Measurements from ENCODE around the gene NNT.
"Not testable (repeated sequence)": the region's sequence is repeated elsewhere in the genome, so short reads cannot be mapped to it uniquely, and the experiment has no call there.

Gene NNT

GRCh38 chr5:43583724-43584123 lies 19.3 kb upstream of the NNT start:
- no peak for DNase-seq

- no peak for DNase-seq
Measured at GRCh38 chr5:43584166-43584699, 18.7 kb upstream of the NNT start.

- DNase-seq: no peak
Measured at GRCh38 chr5:43588842-43589241, 14.1 kb upstream of the NNT start.

GRCh38 chr5:43589310-43589709 lies 13.7 kb upstream of the NNT start:
- no peak for DNase-seq

GRCh38 chr5:43590700-43591099 lies 12.3 kb upstream of the NNT start:
- no peak for DNase-seq

- no peak for DNase-seq
Measured at GRCh38 chr5:43592363-43592762, 10.6 kb upstream of the NNT start.

- not testable (repeated sequence) for DNase-seq
Measured at GRCh38 chr5:43598927-43599326, 4.1 kb upstream of the NNT start.

- DNase-seq: no peak
Measured at GRCh38 chr5:43601454-43602260, 1.3 kb upstream of the NNT start.

GRCh38 chr5:43603344-43604217 lies 601 bp downstream of the NNT start:
- DNase-seq: peak; percentile 84

- DNase-seq: no peak
Measured at GRCh38 chr5:43604699-43605098, 1.7 kb downstream of the NNT start.

GRCh38 chr5:43606351-43606750 lies 3.4 kb downstream of the NNT start:
- DNase-seq: no peak

GRCh38 chr5:43608406-43608805 lies 5.4 kb downstream of the NNT start:
- DNase-seq: no peak

GRCh38 chr5:43609752-43610151 lies 6.8 kb downstream of the NNT start:
- DNase-seq: no peak

- no peak for DNase-seq
Measured at GRCh38 chr5:43613370-43613769, 10.4 kb downstream of the NNT start.

- no peak for DNase-seq
Measured at GRCh38 chr5:43615445-43616184, 12.6 kb downstream of the NNT start.

GRCh38 chr5:43616535-43616934 lies 13.6 kb downstream of the NNT start:
- no peak for DNase-seq

- peak; percentile 12 for DNase-seq
Measured at GRCh38 chr5:43619380-43619779, 16.4 kb downstream of the NNT start.

- DNase-seq: no peak
Measured at GRCh38 chr5:43619911-43620310, 16.9 kb downstream of the NNT start.

- no peak for DNase-seq
Measured at GRCh38 chr5:43620944-43621505, 18.0 kb downstream of the NNT start.

GRCh38 chr5:43622074-43622473 lies 19.1 kb downstream of the NNT start:
- no peak for DNase-seq

GRCh38 chr5:43623048-43623680 lies 20.2 kb downstream of the NNT start:
- no peak for DNase-seq

GRCh38 chr5:43627028-43627427 lies 24.0 kb downstream of the NNT start:
- DNase-seq: no peak

All from NCI-H2029 (cell line).